ENCODE data around the gene PHLDA2.
A peak's percentile ranks its signal among the peaks of the same experiment; 100 is the strongest.
"Not testable (repeated sequence)": the region's sequence is repeated elsewhere in the genome, so short reads cannot be mapped to it uniquely, and the experiment has no call there.

The PHLDA2 gene

DNA sequence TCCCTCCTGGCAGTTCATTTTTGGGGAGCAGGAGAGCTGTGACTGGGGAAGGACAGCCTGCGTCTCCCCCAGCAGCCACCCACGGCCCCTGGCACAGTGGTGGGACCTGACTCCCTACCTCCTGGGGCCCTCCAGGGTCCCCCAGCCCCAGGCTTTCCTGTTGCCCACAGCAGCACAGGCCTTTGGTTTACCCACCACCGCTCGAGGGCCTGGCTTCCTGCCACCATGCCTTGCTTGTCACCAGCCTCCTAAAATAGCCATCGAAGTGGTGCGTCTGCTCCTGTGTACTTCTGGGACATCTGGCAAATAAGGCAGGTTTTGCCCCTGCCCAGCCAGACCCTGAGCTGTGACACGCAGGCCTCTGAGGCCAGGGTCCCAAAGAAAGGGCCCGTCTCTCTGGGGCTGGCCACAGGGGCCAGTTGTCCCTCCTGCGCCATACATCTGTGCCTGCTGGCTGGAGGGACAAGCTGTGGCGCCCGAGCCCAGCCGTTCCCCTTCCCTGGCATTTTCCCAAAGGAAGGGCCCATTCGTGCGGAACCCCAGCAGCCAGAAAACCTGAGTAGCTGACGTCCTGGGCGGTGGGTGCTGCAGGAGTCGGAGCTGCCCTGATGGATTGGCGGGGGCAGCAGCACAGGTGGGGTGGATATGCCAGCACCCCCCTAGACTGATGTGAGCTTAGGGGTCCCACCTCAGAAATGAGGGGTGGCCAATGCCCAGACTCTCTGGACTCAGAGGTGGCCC lies 14.6 kb downstream of the PHLDA2 start:
- DNase-seq (ENCODE audit: low read depth in 2 of 2), result no peak

DNA sequence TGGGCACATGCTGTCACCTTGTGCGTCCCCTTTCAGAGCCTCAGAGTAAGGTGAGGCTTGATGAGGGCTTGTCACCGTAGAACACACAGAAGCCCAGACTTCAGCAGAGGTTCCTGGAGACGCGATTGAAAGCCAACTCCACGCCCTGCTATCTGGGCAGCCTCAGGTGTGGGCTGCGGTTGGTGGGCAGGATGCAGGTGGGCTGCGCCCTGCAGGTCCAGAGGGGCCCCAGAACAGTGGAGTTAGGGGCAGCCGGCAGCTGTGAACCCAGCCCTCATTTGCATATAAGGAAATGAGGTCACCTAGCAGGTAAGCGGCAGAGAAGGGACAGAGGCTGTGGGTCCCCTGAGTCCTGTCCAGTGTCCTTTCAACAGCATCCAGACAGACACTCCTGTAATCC lies 15.4 kb downstream of the PHLDA2 start:
- DNase-seq (ENCODE audit: low read depth in 2 of 2), result no peak

- DNase-seq (ENCODE audit: low read depth in 2 of 2), result no peak
These were observed 16.2 kb downstream of the PHLDA2 start for GRCh38 chr11:2913019-2913431.

- DNase-seq (ENCODE audit: low read depth in 2 of 2), result no peak
These were observed 16.7 kb downstream of the PHLDA2 start for GRCh38 chr11:2912498-2912897.

DNA sequence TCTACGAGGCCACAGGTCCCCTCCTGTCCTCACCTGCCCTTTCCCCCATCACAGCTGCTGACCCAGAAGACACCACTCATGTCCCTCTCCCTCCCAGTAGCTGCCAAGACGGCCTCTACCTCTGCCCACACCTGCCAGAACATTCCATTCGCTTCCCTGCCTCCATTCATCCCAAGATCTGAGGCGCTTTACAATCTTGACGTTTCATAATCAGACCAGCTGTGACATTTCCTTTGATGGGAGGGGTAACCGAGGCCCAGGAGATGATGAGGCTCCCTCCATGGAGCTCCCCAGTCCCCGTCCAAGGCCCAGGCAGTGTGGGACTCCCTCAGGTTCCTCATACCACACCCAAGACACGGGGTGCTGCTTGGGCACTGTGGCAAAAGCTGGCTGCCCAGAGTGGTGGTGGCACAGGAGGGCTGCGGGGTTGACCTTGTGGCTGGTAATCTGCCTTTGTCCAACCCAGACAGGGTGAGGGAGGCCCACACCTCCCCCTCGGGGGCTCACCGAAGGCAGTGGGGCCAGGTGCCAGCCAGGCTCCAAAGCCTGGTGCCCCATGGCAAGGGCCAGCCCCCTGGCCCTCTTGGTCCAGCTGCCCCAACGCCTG lies 17.3 kb downstream of the PHLDA2 start:
- DNase-seq (ENCODE audit: low read depth in 2 of 2), result no peak

DNA sequence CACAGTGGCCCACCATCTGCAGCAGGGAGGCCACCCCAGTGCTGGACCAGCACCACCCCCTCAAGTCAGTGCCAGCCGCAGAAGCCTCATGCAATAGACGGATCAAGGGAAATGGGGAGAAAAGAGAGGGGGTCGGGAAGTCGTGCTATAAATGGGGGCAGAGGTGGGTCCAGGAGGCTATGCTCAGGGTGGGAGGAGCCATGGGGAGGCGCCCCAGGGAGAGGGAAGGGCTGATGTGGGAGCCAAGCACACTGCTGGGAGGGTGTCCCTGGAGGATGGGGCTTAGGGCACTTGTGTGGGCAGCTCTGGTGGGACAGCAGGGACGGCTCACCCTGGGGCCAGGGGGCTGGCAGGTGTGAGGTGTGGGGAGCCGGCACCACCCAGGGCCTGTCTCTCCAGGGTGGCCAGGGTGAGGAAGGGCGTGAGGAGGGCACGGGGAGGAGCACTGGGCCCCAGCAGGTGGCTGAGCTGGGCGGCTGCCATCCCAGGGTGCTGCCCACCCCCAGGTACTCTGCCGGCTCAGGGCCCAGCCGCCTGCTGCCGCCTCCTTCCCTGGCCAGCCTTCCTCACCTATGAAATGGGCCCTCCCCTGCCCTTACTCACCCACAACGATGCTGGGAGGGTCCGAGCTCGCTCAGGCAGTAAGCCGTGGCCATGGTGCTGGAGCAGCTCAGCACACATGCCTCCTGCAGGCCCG lies 18.0 kb downstream of the PHLDA2 start:
- DNase-seq (ENCODE audit: low read depth in 2 of 2), result no peak

- DNase-seq (ENCODE audit: low read depth in 2 of 2), result no peak
These were observed 18.7 kb downstream of the PHLDA2 start for GRCh38 chr11:2910401-2910955.

DNA sequence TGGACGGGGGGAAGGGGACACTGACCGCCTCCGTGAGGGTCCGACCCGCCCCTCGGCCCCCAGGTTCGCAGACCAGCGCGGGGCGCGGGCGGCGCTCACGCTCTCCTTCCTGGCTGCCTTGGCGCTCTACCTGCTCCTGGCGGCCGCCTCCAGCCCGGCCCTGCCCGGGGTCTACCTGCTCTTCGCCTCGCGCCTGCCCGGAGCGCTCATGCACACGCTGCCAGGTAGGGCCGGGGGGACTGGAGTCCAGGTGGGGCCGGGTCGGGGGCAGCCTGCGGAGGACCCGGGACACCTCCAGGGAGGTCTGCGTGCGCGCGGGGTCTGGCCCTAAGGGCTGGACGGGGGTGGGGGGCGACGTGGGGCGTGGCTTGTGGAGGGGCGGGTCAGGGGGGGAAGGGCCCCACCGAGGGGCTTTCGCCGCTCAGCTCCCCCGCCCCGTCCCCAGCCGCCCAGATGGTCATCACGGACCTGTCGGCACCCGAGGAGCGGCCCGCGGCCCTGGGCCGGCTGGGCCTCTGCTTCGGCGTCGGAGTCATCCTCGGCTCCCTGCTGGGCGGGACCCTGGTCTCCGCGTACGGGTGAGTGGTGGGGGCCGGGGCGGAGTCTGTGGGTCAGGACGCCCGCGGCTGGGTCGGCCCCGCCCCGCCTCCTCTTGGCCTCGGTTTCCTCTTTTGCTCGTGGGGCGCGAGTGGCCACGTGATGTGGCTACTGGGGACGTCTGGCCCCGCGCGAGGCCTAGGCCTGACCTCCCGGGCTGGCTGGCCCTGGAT lies 19.9 kb downstream of the PHLDA2 start:
- DNase-seq (ENCODE audit: low read depth in 2 of 2), result no peak

DNA sequence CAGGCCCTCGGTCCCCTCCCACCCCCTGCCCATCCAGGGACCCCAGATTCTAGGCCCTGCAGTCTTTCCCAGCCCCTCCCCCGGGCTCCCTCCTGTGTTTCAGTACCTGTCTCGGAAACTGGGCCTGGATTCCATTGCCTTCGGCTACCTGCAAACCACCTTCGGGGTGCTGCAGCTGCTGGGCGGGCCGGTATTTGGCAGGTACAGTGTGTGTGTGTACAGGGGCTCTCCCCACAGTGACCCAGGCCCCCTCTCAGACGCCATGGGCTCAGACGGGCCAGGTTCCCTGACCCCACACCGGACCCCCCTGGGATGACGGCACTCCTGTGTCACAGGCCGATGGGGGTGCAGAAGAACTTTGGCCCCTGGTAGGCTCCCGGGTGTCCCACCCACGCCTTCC lies 21.1 kb downstream of the PHLDA2 start:
- DNase-seq (ENCODE audit: low read depth in 2 of 2), result no peak

DNA sequence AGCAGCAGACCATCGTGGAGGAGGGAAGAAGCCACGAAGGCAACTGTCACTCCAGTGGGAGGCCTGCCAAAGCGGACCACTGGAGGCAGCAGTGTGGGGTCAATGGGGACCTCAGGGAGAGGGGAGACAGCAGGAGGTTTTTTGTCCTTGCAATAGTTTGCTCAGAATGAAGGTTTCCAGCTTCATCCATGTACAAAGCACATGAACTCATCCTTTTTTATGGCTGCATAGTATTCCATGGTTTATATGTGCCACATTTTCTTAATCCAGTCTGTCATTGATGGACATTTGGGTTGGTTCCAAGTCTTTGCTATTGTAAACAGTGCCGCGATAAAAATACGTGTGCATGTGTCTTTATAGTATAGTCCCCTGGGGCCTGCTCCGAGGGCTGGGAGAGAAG lies 23.9 kb downstream of the PHLDA2 start:
- DNase-seq (ENCODE audit: low read depth in 2 of 2), result not testable (repeated sequence)

DNA sequence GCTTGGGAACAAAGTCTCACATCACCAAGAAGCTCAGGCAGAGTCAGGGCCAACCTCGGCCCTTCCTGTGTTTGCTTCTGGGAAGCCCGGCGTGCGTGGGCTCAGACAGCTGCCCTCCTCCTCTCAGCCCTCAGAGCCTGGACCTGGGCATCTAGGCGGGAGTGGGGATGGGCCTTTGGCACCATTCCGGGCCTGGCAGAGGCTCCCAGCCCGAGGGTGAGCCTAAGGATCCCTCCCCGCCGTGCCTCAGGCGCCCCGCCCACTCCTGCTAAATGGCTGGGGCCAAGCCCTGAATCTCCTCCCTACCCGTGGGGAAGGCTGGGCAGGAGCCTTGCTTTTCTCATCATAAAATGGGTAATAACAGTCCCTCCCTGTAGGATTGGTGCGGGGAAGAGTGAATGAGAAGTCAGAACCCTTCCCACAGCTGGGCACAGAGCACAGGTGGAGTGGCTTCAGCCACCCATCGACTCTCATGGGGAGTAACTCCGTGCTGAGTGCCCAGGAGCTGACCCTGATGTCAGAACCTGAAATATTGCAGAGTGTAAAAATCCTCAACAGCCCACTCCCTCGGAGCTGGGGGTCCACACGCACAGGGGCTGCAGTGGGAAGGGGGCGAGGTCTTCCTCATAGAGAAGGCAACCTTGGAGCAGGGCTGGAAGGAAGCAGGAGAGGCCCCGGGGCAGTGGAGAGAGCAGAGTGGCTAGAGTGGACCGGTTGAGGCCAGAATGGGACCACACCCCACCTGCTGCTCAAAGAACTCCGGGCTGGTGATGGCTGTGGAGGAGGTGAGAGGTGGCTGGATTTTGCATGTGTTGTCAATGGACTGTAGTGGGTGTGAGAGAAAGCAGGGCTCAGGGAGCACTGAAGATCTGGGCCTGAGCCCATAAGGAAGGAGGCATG lies 24.8 kb downstream of the PHLDA2 start:
- DNase-seq (ENCODE audit: low read depth in 2 of 2), result no peak

GRCh38 chr11:2903672-2904011 lies 25.6 kb downstream of the PHLDA2 start:
- no peak for DNase-seq (ENCODE audit: low read depth in 2 of 2)

- DNase-seq (ENCODE audit: low read depth in 2 of 2), result no peak
These were observed 26.2 kb downstream of the PHLDA2 start for GRCh38 chr11:2902784-2903671.

DNA sequence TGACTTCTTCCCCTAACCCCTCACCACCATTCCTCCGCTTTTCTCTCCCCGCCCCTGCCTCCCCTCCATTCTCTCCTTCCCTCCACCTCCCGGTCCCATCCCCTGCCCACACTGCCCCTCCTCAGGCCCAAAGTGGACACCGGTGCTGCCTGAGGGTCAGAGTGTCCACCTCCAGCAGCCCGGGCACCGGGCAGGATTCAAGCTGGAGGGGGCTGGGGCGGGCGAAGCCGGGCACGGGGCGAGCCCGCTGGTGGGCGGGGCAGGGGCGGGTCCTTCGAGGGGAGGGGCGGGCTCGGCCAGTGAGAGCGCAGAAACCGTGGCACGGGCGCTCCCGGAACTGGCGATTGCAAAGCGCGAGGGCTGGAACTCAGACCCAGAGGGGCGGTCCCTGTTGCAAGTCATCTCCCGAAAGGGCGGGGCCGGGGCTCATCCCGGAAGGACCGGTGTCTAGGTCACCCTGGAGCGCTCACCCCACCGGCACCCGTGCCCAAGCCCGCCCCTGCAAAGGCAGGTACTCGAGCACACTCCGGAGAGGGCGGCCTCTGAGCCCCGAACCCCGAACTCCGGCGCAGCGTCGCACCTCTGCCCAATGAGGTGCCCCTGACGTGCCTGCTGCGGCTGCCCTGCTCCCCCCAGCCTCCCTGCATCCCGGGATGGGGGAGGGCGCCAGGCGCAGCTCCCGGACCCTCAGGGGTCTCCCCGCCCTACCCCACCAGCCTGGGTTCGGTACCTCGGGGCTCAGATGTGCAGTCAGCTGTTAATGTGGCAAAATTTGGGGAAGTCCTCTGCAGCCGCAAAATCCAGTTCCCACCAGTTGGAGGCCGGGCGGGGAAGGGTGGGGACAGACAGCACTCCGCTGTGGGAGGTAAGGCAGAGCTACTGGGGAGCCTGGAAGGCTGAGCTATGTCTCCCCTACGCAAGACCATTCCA lies 27.1 kb downstream of the PHLDA2 start:
- DNase-seq (ENCODE audit: low read depth in 2 of 2), result peak; percentile 74 to 76

- DNase-seq (ENCODE audit: low read depth in 2 of 2), result no peak
These were observed 27.9 kb downstream of the PHLDA2 start for GRCh38 chr11:2901196-2901796.

DNA sequence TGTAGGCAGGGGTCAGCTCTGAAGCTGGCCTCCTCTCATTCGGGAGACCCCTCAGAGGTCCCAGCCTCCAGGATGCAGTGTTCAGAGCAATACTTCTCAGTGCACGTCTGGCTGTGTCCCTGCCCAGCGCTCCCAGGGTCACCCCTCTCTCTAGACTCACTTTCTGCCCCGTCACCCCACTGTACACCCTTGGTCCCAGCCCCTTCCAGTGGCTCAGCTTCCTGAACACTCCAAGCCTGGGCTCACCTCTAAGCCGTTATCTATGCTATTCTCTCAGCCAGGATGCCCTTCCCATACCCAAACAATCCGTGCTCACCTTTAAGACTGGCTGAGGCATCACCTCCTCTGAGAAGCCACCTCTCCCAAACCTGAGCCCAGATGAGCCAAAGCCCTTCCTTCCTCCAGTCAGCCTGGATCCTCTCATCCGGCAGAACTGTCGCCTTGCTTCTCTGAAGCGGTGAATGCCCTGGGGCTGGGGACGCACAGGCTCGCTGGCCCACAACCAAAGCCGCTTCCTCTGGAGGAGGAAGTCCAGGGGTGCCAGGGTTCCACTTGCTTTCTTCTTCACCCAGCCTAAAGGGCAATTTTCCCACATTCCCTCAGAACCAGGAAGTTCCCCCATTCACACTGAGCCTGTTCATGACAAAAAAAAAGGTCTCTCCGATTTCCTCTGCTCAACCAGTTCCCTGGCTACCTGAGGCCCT lies 30.0 kb downstream of the PHLDA2 start:
- DNase-seq (ENCODE audit: low read depth in 2 of 2), result no peak

- DNase-seq (ENCODE audit: low read depth in 2 of 2), result peak; percentile 32 to 38
These were observed 30.7 kb downstream of the PHLDA2 start for GRCh38 chr11:2898366-2899079.

Measured in stimulated activated CD8-positive, alpha-beta memory T cell treated with anti-CD3 and anti-CD28 coated beads, Interleukin-7, amount 100 ng/mL, for 1 hour (primary cell).